Cerebellar cortex (tissue), 1 donor: ENCODE results near the gene SPINT2.
"Not testable (repeated sequence)": the region's sequence is repeated elsewhere in the genome, so short reads cannot be mapped to it uniquely, and the experiment has no call there.

Source experiments
- DNase-seq: peaks from one replicate; pipeline ENCODE4 v3.0.0-alpha.2; 2015; ENCODE audit warnings: low spot score

The SPINT2 gene

DNA sequence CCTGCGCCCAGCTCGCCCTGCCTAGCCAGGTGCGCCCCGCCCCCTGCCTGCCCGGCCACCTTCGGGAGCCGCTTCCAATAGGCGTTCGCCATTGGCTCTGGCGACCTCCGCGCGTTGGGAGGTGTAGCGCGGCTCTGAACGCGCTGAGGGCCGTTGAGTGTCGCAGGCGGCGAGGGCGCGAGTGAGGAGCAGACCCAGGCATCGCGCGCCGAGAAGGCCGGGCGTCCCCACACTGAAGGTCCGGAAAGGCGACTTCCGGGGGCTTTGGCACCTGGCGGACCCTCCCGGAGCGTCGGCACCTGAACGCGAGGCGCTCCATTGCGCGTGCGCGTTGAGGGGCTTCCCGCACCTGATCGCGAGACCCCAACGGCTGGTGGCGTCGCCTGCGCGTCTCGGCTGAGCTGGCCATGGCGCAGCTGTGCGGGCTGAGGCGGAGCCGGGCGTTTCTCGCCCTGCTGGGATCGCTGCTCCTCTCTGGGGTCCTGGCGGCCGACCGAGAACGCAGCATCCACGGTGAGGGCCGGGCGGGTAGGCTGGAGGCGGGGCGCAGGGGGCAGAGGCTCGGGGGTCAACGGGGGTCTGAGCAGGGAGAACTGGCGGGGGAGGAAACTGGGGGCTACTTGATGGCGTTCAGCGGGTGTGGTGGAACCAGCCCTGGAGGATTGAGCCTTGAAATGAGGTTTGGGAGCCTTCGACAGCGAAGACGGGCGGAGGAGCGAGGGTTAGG lies at the start of gene SPINT2:
TSS of gene SPINT2 (plus strand) at position 88 of the 727 bp plus-strand sequence. CDS start at position 408, 320 bp downstream.
- DNase-seq = no peak

- no peak for DNase-seq
Observed at GRCh38 chr19:38216785-38217641, 47.4 kb upstream of the SPINT2 start.

GRCh38 chr19:38218204-38218603 lies 46.2 kb upstream of the SPINT2 start:
- no peak for DNase-seq

DNA sequence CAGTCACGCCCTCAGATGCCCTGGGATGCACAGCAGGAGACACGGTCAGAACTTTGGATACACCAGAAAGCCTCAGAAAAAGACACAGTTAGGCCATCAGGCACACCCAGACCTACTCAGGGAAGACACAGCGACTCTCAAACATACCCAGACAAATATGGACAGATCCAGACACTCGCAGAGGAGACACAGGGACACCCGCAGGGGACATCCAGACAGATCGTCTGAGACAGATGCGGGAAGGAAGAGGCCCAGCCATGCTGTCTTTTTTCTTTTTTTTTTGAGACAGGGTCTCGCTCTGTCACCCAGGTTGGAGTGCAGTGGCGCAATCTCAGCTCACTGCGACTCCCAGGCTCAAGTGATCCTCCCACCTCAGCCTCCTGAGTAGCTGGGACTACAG lies 45.2 kb upstream of the SPINT2 start:
- no peak for DNase-seq

GRCh38 chr19:38221421-38221820 lies 43.0 kb upstream of the SPINT2 start:
- no peak for DNase-seq

- no peak for DNase-seq
Observed at GRCh38 chr19:38221919-38222830, 42.2 kb upstream of the SPINT2 start.

DNA sequence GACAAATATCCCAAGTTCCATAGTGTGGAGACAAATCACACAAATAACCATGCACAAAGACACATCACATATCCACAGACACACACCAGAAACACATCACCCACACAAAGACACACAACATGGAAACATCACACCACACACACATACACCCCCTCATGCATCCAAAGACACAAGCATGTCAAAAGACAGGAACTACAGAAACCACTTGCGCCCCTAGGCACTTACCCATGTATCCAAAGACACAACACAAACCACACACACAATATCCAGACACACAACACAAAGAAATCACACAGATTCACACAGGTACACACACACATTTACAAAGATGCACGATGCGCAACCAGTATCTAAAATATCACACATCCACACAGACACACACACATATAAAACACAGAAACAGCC lies 41.3 kb upstream of the SPINT2 start:
- no peak for DNase-seq

- DNase-seq = no peak
Observed at GRCh38 chr19:38223617-38224013, 40.8 kb upstream of the SPINT2 start.

DNA sequence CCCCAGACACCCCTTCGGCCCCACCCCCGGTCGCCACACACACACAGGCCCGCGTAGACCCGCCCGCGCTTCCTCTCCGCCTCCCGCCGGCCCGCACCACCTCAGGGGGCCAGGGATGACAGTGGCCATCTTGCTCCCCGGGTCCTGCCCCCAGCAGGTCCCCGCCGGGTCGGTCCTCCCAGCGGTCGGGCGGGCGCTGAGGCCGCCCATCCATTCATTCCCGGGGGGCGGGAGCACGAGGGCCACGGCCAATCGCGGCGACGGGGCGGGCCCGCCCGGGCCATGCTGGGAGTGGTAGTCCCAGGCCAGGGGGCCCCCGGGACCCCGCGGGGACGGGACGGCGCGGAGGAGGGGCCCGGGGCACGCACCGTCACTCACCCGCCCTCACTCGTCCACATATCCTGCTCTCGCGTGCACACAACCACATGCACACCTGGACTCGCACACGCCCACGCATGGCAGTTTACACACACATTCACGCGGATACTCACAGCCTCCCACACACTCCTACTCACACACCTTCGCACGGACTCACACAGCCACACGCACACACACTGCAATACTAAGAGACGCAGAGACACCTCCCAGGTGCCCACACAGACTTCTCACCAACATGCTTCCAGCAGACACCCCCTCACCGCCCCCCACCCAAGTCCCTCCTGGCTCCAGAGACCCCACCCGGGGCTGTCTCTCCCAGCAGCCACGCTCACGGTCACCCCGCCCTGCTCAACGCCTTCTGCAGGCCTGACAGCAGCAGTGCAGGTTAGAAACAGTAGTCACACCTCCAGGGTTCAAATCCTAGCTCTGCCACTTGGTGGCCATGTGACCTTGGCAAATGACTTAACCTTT lies 40.1 kb upstream of the SPINT2 start, which contains the start of gene DPF1:
TSS of gene DPF1 (minus strand) at position 209 of the 849 bp plus-strand sequence. CDS start at position 129, 80 bp downstream.
- DNase-seq = peak; percentile 80

DNA sequence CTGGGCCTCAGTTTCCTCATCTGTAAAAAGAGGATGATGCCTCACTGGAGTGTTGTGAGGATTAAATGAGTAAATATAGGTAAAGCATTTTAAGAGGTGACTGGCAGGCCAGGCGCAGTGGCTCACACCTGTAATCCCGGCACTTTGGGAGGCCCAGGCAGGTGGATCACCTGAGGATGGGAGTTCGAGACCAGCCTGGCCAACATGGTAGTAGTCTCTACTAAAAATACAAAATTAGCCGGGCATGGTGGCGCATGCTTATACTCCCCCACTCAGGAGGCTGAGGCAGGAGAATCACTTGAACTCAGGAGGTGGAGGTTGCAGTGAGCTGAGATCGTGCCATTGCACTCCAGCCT lies 39.5 kb upstream of the SPINT2 start:
- DNase-seq = not testable (repeated sequence)

- no peak for DNase-seq
Observed at GRCh38 chr19:38227287-38228004, 36.9 kb upstream of the SPINT2 start.

- DNase-seq = no peak
Observed at GRCh38 chr19:38228005-38228377, 36.4 kb upstream of the SPINT2 start.

DNA sequence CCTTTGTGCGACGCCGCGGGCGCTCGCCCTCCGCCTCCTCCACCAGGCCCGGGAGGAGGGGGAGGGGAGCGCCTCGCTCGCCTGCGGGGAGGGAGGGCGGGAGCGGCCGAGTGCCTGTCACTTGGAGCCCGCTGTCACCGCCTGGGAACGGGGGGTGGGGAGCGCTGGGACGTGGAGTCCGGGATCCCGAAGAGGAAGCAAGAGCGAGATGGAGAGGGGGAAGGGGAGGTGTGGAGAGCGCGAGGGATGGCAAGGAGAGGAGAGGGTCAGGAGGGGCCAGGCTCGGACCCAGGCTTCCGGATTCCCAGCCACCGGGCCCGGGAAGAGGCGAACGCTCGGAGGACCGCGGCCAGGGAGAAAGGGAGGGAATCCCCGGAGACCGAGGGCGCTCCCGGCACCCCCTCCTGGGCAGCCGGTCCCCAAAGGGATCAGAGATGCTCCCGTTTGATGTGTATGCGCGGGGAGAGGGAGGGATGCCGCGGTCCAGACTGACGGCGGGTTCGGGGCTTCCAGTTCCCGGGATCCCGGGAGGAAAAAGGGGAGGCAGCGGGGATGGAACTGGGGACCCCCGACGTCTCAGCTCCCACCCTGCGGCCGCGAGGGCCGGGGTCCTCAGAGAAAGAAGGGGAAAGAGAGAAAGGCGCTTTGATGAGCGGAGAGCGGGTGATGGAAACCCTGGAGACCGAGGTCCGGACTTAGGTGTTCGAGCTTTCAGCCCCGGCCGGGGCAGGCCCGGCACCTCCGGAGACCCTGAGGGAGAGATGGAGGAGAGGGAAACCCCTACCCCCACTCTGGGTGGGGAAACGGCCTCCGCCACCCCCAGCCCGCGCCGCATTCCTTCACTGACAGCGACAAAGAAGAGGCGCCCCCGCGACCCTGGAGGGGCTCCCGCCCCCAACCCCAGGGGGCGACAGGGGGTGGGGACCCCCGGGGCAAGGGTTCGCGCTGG lies 35.6 kb upstream of the SPINT2 start:
- DNase-seq = no peak

- peak; percentile 94 for DNase-seq
Observed at GRCh38 chr19:38229585-38230073, 34.7 kb upstream of the SPINT2 start.

DNA sequence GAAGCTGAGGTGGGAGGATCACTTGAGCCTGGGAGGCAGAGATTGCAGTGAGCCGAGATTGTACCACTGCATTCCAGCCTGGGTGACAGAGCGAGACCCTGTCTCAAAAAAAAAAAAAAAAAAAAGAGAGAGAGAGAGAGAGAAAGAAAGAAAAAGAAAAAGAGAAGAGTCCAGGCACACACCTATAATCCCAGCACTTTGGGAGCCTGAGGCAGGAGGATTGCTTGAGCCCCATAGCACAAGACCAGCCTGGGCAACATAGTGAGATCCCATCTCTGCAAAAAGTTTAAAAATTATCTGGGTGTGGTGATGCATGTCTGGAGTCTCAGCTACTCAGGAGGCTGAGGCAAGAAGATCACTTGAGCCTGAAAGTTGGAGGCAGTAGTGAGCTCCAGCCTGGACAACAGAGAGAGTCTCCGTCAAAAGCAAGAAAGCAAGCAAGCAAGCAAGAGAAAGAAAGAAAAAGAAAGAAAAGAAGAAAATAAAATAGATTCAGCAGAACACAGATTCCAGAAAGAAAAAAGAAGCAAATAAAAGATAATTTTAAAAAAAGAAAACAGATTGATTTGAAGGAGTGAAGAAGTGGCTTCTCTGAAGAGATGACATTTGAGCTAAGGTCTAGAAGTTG lies 33.8 kb upstream of the SPINT2 start:
- DNase-seq = not testable (repeated sequence)

DNA sequence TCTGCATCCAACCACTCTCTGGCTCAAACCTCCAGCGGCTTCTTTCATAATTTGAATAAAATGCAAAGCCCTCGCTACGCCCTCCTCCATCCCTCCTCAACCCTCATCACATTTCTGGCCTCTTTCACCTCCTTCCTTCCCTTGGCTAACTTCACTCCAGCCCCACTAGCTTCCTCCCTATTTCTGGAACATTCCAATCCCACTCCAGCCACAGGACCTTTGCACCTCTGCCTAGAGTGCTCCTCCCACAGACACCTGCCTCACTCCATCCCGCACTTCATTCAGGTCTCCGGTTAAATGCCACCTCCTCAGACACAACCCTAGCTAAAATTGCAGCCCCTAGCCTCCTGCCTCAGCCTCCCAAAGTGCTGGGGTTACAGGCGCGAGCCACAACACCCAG lies 32.5 kb upstream of the SPINT2 start:
- DNase-seq = no peak

- DNase-seq = peak; percentile 63
Observed at GRCh38 chr19:38233740-38234251, 30.6 kb upstream of the SPINT2 start.

DNA sequence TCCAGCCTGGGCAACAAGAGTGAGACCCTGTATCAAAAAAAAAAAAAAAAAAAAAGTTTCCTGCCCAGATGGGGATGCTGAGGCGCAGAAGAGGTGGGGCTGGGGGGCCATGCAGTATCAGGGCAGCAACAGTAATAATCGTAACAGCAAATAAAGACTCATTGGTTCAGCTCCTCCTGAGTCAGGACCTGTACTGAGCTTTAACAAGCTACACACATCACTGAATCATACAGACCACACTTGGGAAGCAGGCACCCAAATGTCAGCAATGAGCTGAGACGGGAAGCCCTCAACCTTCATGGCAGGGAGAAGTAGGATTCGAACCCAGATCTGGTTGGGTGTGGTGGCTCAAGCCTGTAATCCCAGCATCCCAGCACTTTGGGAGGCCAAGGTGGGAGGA lies 29.8 kb upstream of the SPINT2 start:
- no peak for DNase-seq
